WERI-Rb-1 (cell line): ENCODE measurements around the gene PUS10.
A peak's percentile ranks its signal among the peaks of the same experiment; 100 is the strongest.

ENCODE experiments used
- DNase-seq: peaks from one replicate; pipeline ENCODE4 v3.0.0-alpha.2; 2020
- H3K27ac ChIP-seq: fragments of 250-450 bp; sonication (Bioruptor Pico); 2 replicates; pipeline ENCODE4 v1.5.1; 2020; ENCODE audit warnings: mild to moderate bottlenecking, moderate library complexity
- H3K27me3 ChIP-seq: fragments of 250-450 bp; sonication (Bioruptor Pico); 2 replicates; pipeline ENCODE4 v1.5.1; 2021; ENCODE audit warnings: mild to moderate bottlenecking, low read depth, moderate library complexity; ENCODE audit not compliant: insufficient read depth, severe bottlenecking
- H3K36me3 ChIP-seq: fragments of 250-450 bp; sonication (Bioruptor Pico); 2 replicates; pipeline ENCODE4 v1.5.1; 2020; ENCODE audit warnings: mild to moderate bottlenecking, moderate library complexity
- H3K4me3 ChIP-seq: 2 replicates; pipeline ENCODE4 v1.5.1; 2011; ENCODE audit warnings: low read depth, mild to moderate bottlenecking, control low read depth, low read length
- H3K9me3 ChIP-seq: fragments of 250-450 bp; sonication (Bioruptor Pico); 2 replicates; pipeline ENCODE4 v1.5.1; 2021; ENCODE audit warnings: mild to moderate bottlenecking, moderate library complexity; ENCODE audit not compliant: severe bottlenecking
- TF ChIP-seq, protein P1 (sequence below): IDR thresholded peaks from 2 replicates; pipeline ENCODE4 v1.5.1; 2011; ENCODE audit warnings: low read depth, mild to moderate bottlenecking, control low read depth, inconsistent platforms, low read length

The PUS10 gene

GRCh38 chr2:60980071-60980815, 37.8 kb downstream of the PUS10 start:
- TF ChIP-seq, protein P1, sequence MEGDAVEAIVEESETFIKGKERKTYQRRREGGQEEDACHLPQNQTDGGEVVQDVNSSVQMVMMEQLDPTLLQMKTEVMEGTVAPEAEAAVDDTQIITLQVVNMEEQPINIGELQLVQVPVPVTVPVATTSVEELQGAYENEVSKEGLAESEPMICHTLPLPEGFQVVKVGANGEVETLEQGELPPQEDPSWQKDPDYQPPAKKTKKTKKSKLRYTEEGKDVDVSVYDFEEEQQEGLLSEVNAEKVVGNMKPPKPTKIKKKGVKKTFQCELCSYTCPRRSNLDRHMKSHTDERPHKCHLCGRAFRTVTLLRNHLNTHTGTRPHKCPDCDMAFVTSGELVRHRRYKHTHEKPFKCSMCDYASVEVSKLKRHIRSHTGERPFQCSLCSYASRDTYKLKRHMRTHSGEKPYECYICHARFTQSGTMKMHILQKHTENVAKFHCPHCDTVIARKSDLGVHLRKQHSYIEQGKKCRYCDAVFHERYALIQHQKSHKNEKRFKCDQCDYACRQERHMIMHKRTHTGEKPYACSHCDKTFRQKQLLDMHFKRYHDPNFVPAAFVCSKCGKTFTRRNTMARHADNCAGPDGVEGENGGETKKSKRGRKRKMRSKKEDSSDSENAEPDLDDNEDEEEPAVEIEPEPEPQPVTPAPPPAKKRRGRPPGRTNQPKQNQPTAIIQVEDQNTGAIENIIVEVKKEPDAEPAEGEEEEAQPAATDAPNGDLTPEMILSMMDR: no peak
- no peaks in the 10 kb centered on the region for H3K36me3 ChIP-seq
- H3K27me3 ChIP-seq: no peaks in the 10 kb centered on the region
- H3K27ac ChIP-seq: no peak overlapping the region
- no peak for DNase-seq
- H3K9me3 ChIP-seq: no peaks in the 10 kb centered on the region
- H3K4me3 ChIP-seq: no peak overlapping the region

GRCh38 chr2:60979231-60979630, 38.8 kb downstream of the PUS10 start:
- TF ChIP-seq, protein P1: no peak
- peaks cover 4% of the 10 kb centered on the region for H3K9me3 ChIP-seq
- H3K36me3 ChIP-seq: no peaks in the 10 kb centered on the region
- no peaks in the 10 kb centered on the region for H3K27me3 ChIP-seq
- H3K27ac ChIP-seq: no peak overlapping the region
- no peak overlapping the region for H3K4me3 ChIP-seq
- DNase-seq: no peak

DNA sequence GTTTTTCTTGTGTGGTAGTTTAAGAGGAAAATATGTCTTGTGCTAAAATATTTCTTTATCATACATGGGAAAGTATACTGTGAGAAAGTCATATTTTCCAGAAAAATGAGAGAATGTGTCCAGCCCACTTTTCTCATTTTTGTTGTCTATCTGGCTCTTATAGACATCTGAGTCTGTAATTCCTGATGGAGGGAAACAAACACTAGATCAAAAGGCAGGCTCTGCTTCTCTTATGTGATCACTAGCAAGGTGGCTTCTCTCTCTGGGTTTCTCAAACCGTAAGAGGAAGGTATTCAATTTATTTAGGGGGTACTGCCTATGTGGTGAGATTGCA, 40.5 kb downstream of the PUS10 start:
- TF ChIP-seq, protein P1: no peak
- no peak overlapping the region for H3K4me3 ChIP-seq
- H3K27me3 ChIP-seq: no peaks in the 10 kb centered on the region
- no peak overlapping the region for H3K27ac ChIP-seq
- H3K36me3 ChIP-seq: no peaks in the 10 kb centered on the region
- H3K9me3 ChIP-seq: peaks cover 4% of the 10 kb centered on the region
- no peak for DNase-seq

DNA sequence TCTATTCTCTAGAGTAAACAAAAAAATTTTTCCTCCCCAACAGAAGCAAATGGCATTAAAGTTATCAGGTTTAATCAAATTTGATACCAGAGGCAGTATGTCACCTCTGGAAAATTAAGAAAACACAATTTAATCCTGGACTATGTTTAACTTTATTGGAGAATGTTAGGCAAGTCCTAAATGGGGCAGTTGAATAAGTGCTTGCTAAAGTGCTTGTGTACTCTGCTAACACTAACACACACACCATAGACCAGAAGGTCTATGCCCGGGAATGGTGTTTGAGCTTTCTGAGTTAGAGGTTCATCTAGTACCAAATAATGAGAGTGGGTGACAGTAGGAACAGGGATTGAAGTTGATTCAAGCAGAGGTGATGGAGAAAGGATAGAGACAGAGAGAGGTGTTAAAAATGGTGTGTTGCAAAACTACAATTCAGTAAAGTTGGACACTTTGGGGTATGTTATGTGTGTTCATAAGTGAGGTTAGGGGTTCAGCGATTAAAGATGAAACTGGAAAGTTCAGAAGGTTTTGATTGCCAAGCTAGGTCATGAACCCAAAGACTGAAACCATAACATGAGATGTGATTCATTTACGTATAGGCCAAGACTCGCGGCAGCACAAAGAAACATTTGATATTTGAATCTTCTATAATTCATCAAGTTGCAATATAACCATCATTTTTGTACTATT, 41.0 kb downstream of the PUS10 start:
- Histone ChIP-seq H3K27ac (peak overlapping the region; percentile 48), H3K4me3 (no peak overlapping the region), H3K9me3 (peaks cover 4% of the 10 kb centered on the region), H3K27me3 (no peaks in the 10 kb centered on the region), H3K36me3 (no peaks in the 10 kb centered on the region)
- DNase-seq: no peak
- TF ChIP-seq, protein P1: no peak

DNA sequence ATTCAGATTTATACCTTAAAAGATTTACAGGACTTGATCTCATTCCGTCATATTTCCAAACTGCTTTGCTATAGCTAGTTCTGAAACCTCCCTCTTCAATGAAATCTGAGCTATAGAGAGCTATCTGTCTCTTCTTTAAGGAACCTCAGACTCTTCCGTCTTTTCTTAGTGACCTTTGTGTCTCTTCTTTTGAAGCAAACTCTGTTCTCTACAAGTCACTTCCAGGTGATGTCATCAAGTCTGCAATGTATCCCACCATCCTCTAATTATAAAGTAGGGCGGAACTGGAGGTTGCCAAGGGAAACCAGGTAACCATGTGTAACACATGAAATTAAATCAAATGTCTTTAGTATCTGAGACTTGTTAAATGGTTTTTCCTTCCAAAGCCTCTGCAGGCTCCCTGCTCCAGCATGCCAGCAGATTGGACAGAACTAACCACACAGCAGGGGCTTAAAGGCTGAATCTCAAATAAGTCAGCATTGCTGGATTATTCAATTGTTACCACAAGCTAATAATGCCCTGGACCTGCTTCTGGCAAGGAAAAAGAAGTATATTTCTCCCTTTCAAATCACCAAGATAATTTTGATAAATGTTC, 41.7 kb downstream of the PUS10 start:
- H3K9me3 ChIP-seq: peaks cover 4% of the 10 kb centered on the region
- H3K36me3 ChIP-seq: no peaks in the 10 kb centered on the region
- TF ChIP-seq, protein P1: no peak
- H3K27me3 ChIP-seq: no peaks in the 10 kb centered on the region
- peak overlapping the region; percentile 48 for H3K27ac ChIP-seq
- peak; percentile 58 for DNase-seq
- no peak overlapping the region for H3K4me3 ChIP-seq
